Activated naive CD8-positive, alpha-beta T cell treated with anti-CD3 and anti-CD28 coated beads, Interleukin-2, amount 50 U/mL, for 16 hours (primary cell): Measurements from ENCODE around the gene ZNF451.
"Not testable (repeated sequence)": the region's sequence is repeated elsewhere in the genome, so short reads cannot be mapped to it uniquely, and the experiment has no call there.

Experiments used
- DNase-seq: peaks from one replicate; pipeline ENCODE4 v3.0.0-alpha.2; 2020; ENCODE audit warnings: low read depth, low spot score

The ZNF451 gene

GRCh38 chr6:57090458-57091067, 575 bp downstream of the ZNF451 start:
- not testable (repeated sequence) for DNase-seq

- DNase-seq: not testable (repeated sequence)
Observed at GRCh38 chr6:57091375-57091774, 1.4 kb downstream of the ZNF451 start.

- DNase-seq: no peak
Observed at GRCh38 chr6:57094689-57095088, 4.7 kb downstream of the ZNF451 start.

GRCh38 chr6:57097596-57097995, 7.6 kb downstream of the ZNF451 start:
- DNase-seq: no peak

- DNase-seq: no peak
Observed at GRCh38 chr6:57102976-57103375, 13.0 kb downstream of the ZNF451 start.

GRCh38 chr6:57104336-57104735, 14.3 kb downstream of the ZNF451 start:
- DNase-seq: no peak

- no peak for DNase-seq
Observed at GRCh38 chr6:57106990-57107389, 17.0 kb downstream of the ZNF451 start.

- DNase-seq: no peak
Observed at GRCh38 chr6:57108691-57109090, 18.7 kb downstream of the ZNF451 start.

- DNase-seq: no peak
Observed at GRCh38 chr6:57109880-57110279, 19.9 kb downstream of the ZNF451 start.

- DNase-seq: no peak
Observed at GRCh38 chr6:57113105-57113504, 23.1 kb downstream of the ZNF451 start.

- DNase-seq: no peak
Observed at GRCh38 chr6:57116776-57117175, 26.8 kb downstream of the ZNF451 start.

GRCh38 chr6:57117796-57118195, 27.8 kb downstream of the ZNF451 start:
- no peak for DNase-seq

- no peak for DNase-seq
Observed at GRCh38 chr6:57123111-57123510, 33.1 kb downstream of the ZNF451 start.

GRCh38 chr6:57127763-57128162, 37.8 kb downstream of the ZNF451 start:
- no peak for DNase-seq

GRCh38 chr6:57130661-57131177, 40.7 kb downstream of the ZNF451 start:
- DNase-seq: no peak

- DNase-seq: no peak
Observed at GRCh38 chr6:57134954-57135353, 45.0 kb downstream of the ZNF451 start.

GRCh38 chr6:57135885-57136284, 45.9 kb downstream of the ZNF451 start:
- DNase-seq: no peak

- no peak for DNase-seq
Observed at GRCh38 chr6:57137350-57137749, 47.4 kb downstream of the ZNF451 start.

- DNase-seq: no peak
Observed at GRCh38 chr6:57138026-57138425, 48.0 kb downstream of the ZNF451 start.

- no peak for DNase-seq
Observed at GRCh38 chr6:57141451-57142177, 51.6 kb downstream of the ZNF451 start.

- DNase-seq: no peak
Observed at GRCh38 chr6:57142178-57142525, 52.2 kb downstream of the ZNF451 start.

GRCh38 chr6:57143690-57144089, 53.7 kb downstream of the ZNF451 start:
- DNase-seq: no peak

GRCh38 chr6:57147401-57147800, 57.4 kb downstream of the ZNF451 start:
- no peak for DNase-seq
